ENCODE measurements around the gene CLSTN2.

GRCh38 chr3:140176526-140176925, 241.5 kb downstream of the CLSTN2 start:
- TF ChIP-seq GLI4 (tag by site-specific recombination; IDR thresholded peaks at IDR 0.05) (no peak), CTCF (tag by site-specific recombination; IDR thresholded peaks at IDR 0.05) (no peak), ZFP37 (tag by site-specific recombination; IDR thresholded peaks at IDR 0.05) (no peak), ZBTB8A (tag by site-specific recombination; IDR thresholded peaks at IDR 0.05) (no peak), ZNF530 (tag by site-specific recombination; IDR thresholded peaks at IDR 0.05; ENCODE audit: low read depth) (no peak), ZNF157 (tag by site-specific recombination; IDR thresholded peaks at IDR 0.05) (no peak), ZBTB10 (tag by site-specific recombination; IDR thresholded peaks at IDR 0.05) (no peak), ZNF747 (tag by site-specific recombination; IDR thresholded peaks at IDR 0.05) (no peak), ZNF624 (tag by site-specific recombination; IDR thresholded peaks at IDR 0.05) (no peak), ZNF843 (tag by site-specific recombination; IDR thresholded peaks at IDR 0.05) (no peak), ZSCAN4 (tag by site-specific recombination; IDR thresholded peaks at IDR 0.05) (no peak), ZNF248 (tag by site-specific recombination; IDR thresholded peaks at IDR 0.05) (no peak)

Measured in HEK293 (cell line).